ENCODE measurements around the gene TREH.

Gene TREH

DNA sequence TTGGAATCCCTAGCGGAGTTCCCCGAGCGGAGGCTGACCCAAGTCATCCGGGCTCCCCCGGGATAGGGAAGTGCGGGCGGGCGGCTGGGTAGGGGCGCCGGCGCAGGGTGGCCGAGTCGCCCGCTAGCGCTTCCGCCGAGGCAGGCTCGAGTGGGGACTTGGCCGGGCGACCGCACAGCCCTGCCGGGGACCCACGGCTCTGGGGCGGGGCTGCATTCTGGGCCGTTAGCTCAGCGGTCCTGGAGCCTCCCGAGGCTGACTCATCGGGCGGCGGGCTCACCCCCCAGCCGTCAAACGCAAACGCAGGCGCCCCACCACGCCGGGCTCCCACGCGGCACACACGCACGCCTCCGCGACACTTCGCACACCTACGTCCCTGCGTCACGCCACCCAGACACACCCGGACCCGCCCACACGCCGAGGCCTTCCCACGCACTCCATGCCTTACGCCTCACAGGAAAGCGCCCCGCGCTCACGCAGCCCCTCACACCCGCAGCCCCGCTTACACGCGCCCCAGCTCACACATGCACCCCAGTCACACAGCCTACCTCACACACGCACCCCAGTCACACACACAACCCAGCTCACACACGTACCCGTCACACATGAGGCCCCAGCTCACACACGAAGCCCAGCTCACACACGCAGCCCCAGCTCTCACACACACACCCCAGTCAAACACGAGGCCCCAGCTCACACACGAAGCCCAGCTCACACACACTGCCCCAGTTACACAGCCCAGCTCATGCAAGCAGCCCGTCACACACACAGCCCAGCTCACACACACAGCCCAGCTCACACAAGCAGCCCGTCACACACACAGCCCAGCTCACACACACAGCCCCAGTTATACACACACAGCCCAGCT, 70.9 kb downstream of the TREH start:
- DNase-seq, result no peak

- peak; percentile 54 for DNase-seq
Measured at GRCh38 chr11:118607401-118608359, 71.8 kb downstream of the TREH start, which contains the start of gene PHLDB1. TSS of gene PHLDB1 (plus strand) at chr11:118607615. CDS start at chr11:118613837, 6,222 bp downstream.
